HG03354 (cell line): ENCODE data around the gene S1PR5.
A peak's percentile ranks its signal among the peaks of the same experiment; 100 is the strongest.
"Not testable (repeated sequence)": the region's sequence is repeated elsewhere in the genome, so short reads cannot be mapped to it uniquely, and the experiment has no call there.

ENCODE experiments used
- ATAC-seq: cut with Tn5 transposase; IDR thresholded peaks from one replicate; pipeline ENCODE4 v1.9.1; 2021; ENCODE audit warnings: mild to moderate bottlenecking; ENCODE audit not compliant: unreplicated experiment, poor library complexity, severe bottlenecking

Gene S1PR5

GRCh38 chr19:10546817-10547216 is 29.6 kb upstream of the S1PR5 start:
- ATAC-seq: no peak

DNA sequence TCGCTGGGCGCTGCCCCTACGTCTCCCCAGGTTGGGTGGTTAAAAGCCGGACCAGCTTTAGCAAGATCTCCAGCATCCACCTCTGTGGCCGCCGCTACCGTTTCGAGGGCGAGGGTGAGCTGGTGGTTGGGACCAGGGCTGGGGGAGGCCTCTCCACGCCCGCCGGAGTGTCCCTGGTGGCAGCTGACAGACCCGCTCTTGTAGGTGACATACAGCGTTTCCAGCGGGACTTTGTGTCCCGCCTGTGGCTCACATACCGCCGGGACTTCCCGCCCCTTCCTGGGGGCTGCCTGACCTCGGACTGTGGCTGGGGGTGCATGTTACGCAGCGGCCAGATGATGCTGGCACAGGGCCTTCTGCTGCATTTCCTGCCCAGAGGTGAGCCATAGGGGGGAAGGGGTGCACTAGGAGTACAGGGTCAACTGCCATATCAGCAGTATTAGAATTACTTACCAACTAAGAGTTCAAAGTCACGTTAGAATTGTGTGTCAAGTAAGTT is 27.6 kb upstream of the S1PR5 start:
- no peak for ATAC-seq

- no peak for ATAC-seq
These were observed 27.1 kb upstream of the S1PR5 start for GRCh38 chr19:10544242-10544752.

DNA sequence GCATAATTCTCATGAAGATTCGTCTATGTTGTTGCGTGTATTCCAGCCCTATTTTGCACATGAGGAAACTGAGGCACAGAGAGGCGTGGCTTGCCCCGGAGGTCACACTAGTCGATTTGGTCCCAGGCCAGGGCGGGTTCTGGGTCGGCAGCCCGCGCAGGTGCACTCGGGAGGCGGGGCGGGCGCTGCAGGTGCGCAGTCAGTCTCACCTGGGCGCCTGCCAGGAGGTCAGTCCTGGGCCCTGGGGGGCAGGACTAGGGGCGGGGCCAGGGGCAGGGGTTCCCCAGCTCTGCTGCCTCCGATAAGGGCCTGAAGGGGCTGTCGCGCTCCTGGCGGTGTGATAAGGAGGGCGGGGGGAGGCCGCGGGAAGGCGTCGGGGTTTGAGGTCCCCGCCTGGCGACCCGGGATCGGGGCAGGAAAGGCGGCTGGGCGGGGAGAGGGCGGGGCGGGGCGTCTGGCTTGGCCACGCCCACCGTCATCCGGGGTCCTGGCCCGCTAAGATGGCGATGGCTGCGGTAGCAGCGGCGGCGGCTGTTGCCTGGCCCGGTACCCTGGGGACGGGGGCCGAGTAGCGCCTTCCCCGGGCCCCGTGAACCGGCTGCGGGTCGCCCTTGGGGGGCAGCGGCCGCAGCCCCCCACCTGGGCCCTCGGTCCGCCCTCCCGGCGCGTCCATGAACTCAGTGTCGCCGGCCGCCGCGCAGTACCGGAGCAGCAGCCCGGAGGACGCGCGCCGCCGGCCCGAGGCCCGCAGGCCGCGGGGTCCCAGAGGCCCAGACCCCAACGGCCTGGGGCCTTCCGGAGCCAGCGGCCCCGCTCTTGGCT is 26.4 kb upstream of the S1PR5 start, which contains the start of gene ATG4D:
TSS of gene ATG4D (plus strand) at position 485 of the 822 bp plus-strand sequence. CDS start at position 672, 187 bp downstream.
- peak; percentile 74 for ATAC-seq

- ATAC-seq: no peak
These were observed 25.8 kb upstream of the S1PR5 start for GRCh38 chr19:10543059-10543419.

DNA sequence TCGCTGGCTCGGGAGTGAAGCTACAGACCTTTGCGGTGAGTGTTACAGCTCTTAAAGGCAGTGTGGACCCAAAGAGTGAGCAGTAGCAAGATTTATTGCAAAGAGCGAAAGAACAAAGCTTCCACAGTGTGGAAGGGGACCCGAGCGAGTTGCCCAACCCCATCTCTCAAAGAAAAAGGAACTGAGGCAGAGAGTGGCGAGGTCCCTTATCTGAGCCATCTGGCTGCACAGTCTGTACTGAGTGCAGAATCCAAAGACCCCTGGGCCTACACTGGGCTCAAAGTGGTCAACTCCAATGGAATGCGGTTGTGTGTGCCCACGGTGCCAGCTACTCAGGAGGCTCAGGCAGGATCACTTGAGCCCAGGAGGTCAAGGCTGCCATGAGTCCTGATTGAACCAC is 21.8 kb upstream of the S1PR5 start:
- ATAC-seq: not testable (repeated sequence)

DNA sequence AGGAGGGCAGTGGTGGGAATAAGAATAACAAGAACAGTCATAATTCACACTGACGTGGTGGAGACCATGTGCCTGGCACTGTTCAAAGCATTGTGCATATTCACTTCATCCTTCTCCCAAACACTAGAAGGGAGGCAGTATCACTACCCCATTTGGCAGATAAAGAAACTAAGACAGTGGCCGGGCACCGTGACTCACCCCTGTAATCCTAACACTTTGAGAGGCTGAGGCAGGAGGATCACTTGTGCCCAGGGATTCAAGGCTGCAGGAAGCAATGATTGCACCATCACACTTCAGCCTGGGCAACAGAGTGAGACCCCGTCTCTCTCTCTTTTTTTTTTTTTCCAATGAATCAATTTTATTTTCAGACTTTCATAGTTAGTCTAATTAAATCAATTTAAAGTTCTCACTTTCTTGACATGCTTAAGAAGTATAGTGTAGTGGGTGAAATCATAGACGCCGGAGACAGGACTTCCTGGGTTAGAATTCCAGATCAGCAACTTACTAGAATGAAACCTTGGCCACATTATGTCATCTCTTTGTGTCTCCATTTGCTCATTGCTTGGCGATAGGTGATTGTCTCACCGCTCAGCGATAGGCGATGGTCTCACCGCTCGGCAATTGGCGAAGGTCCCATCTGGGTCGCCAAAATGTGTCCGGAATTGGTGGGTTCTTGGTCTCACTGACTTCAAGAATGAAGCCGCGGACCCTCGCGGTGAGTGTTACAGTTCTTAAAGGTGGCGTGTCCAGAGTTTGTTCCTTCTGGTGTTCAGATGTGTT is 21.1 kb upstream of the S1PR5 start:
- ATAC-seq: no peak

- no peak for ATAC-seq
These were observed 20.4 kb upstream of the S1PR5 start for GRCh38 chr19:10537668-10538067.

- ATAC-seq: no peak
These were observed 18.4 kb upstream of the S1PR5 start for GRCh38 chr19:10535613-10536012.

- no peak for ATAC-seq
These were observed 16.6 kb upstream of the S1PR5 start for GRCh38 chr19:10533646-10534386.

DNA sequence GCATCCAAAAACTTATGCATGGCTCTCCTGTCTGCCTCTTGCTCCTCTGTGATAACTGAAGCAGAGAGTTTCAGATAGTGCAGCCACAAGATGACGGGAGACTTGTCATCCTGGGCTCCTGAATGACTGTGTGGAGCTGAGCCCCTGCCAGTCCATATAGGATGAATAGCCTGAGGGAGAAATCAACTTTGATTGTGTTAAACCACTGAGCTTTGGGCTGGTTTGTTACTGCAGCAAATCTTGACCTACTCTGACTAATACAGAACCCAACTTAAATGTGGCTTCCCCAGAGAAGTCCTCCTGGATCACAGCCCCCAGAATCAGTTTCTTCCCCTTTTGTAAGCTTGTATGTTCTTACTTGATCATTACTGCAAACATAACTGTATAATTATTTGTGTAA is 15.2 kb upstream of the S1PR5 start:
- no peak for ATAC-seq

GRCh38 chr19:10526887-10527286 is 9.6 kb upstream of the S1PR5 start:
- not testable (repeated sequence) for ATAC-seq

DNA sequence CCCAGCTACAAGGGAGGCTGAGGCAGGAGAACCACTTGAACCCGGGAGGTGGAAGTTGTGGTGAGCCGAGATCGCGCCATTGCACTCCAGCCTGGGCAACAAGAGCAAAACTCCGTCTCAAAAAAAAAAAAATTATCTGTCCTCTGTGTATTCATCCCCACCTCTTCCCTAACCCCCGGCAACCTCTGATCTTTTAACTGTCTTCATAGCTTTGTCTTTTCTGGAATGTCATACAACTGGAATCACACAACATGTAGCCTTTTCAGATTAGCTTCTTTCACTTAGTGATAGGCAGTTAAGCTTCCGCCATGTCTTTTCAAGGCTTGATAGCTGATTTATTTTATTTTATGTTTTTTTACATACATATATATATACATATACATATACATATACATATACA is 8.4 kb upstream of the S1PR5 start:
- ATAC-seq: no peak

- no peak for ATAC-seq
These were observed 5.9 kb upstream of the S1PR5 start for GRCh38 chr19:10523135-10523636.

GRCh38 chr19:10521461-10522171 is 4.4 kb upstream of the S1PR5 start:
- ATAC-seq: no peak

DNA sequence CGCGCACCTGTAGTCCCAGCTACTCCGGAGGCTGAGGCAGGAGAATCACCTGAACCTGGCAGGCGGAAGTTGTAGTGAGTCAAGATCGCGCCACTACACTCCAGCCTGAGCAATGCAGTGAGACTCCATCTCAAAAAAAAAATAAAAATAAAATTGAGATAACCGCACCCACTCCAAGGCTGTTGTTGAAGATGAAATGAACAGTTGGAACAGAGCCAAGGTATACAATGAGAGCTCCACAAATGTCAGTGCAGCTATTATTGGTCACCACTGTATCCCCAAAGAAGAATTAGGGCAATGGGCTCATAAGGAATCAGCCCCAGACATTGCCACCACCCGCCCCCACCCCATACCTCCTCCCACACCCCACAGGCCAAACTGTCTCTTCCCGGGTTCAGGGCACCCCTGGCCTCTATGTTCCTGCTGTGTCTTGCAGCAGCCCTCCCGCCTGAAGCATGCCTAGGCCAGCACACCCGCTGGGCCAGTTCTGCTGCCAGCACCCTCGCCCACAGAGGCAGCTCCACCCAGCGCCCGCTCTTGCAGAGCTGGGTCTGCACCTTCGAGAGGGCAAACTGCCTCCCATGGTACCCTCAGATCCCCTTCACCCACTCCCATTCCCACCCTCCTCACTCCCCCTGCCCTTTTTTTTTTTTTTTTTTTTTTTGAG is 3.5 kb upstream of the S1PR5 start:
- no peak for ATAC-seq

GRCh38 chr19:10519421-10519820 is 2.2 kb upstream of the S1PR5 start:
- ATAC-seq: no peak

DNA sequence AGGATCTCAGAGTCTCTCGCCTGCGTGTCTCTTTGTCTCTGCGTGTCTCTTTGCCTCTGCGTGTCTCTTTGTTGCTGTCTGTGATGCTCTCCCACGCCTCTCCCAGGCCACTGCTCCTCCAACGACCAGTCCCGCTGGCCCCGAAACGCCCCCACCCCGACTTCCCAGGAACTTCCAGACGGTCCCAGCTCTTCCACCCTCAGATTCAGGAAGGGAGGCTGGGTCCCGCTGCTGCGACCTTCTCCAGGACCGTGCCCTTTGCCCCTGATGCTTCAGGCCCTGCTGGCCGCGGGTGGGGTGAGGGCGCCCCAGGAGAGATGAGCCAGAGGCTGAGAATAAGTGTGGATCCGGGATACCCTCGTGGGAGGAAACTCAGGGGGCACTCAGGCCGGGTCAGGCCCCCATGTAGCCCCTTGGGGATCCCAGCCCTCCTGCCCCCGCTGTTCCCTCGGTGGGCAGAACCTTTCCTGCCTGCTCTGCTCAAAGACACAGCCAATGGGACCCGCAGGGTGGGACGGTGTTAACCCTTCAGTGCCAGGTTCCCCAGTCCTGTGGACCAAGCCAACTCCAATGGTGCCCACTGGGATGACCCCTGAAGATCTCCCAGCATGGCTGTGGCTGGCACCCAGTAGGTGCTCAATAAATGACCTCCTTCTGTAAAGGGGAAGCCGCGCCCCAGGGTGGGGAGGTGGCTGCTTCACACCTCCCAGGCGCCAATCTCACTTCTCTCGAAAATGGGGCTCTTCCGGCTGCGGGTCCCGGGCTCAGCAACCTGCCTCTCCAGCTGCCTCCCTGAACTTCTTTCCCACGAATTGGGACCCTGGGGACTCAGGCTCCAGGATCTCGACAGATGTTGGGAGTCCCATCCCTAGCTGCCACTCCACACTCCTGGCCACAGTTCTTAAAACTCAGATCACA is 1.5 kb upstream of the S1PR5 start:
- ATAC-seq: no peak
